Measurements from ENCODE around the gene CCDC28B. TPM values are rescaled to one million over a fixed set of nuclear protein-coding genes. Genes with fewer than 3 reads are reported as not detected.

The CCDC28B gene
- total RNA-seq, 4 donors from 2014 or later, result 16.4 to 79.0 (median 56.8) TPM

GRCh38 chr1:32179193-32179442, 21.3 kb upstream of the CCDC28B start:
- Histone ChIP-seq H3K27ac (peak overlapping the region; percentile 92 to 98 (median 94)), H3K27me3 (no peaks in the 10 kb centered on the region), H3K36me3 (peaks cover 0 to 31% of the 10 kb centered on the region in 2 donors), H3K9me3 (no peaks in the 10 kb centered on the region), H3K4me1 (peaks cover 28 to 35% of the 10 kb centered on the region in 2 donors), H3K4me3 (peak overlapping the region; percentile 69 to 84 (median 76))
- in situ Hi-C loops (cut with MboI; ENCODE audit: low sequenced_read_pairs in 4 of 4) (no loop called here), intact Hi-C loops (cut with DNase I; ENCODE audit: low total_unique reads) (loop anchor here (2.0 to 5.0 kb wide), 2 partner anchors 22 to 72 kb away; partner anchors contain the start of genes CCDC28B and KPNA6)
- DNase-seq (no peak), ATAC-seq (peak; percentile 8 to 40)
- no peak for TF ChIP-seq POLR2A (IDR thresholded peaks at IDR 0.05)
- TF ChIP-seq, protein P1, sequence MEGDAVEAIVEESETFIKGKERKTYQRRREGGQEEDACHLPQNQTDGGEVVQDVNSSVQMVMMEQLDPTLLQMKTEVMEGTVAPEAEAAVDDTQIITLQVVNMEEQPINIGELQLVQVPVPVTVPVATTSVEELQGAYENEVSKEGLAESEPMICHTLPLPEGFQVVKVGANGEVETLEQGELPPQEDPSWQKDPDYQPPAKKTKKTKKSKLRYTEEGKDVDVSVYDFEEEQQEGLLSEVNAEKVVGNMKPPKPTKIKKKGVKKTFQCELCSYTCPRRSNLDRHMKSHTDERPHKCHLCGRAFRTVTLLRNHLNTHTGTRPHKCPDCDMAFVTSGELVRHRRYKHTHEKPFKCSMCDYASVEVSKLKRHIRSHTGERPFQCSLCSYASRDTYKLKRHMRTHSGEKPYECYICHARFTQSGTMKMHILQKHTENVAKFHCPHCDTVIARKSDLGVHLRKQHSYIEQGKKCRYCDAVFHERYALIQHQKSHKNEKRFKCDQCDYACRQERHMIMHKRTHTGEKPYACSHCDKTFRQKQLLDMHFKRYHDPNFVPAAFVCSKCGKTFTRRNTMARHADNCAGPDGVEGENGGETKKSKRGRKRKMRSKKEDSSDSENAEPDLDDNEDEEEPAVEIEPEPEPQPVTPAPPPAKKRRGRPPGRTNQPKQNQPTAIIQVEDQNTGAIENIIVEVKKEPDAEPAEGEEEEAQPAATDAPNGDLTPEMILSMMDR (IDR thresholded peaks at IDR 0.05 in 4 of 5, conservative IDR thresholded peaks at IDR 0.05 in 1 of 5), result no peak

DNA sequence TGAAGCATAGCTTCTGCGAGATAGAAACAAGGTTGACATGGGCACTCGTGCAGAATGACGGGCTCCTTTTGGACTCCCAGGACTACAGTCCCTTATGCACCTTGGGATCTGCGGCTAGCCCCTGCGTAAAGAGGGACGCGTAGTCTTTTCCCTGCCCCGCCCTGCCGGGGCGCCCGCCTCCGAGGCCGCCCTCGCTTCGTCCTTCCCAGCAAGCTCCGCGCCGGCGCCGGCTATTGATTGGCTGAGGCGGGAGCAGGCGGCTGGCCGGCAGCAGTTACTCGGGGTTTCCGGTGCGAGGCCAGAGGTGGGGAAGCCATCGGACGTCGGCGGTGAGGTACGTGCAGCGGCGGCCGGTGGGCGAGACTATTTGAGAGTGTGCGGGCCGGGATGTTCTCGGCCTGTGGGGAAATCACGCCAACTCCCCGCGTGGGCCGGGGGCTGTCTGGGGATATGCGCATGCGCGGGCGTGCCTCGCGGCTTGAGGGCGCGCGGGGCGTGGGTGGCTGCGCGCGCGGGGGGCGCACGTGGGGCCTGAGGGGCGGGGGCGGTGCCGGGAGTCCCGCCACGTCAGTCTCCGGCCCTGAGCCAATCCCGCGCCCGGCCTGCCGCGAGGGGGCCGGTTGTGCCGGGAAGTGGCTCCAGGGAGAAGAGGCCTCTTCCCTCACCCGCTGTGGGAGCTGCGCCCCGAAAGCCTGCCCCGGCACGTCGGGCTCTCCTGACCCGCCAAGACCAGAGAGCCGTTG, 20.8 kb upstream of the CCDC28B start, which contains the start of gene TXLNA:
TSS of gene TXLNA (plus strand) at position 233 of the 743 bp plus-strand sequence. CDS start 671 bp downstream, outside the sequence.
- Histone ChIP-seq H3K27ac (peak within 1 kb of the TSS; percentile 92 to 98 (median 94)), H3K9me3 (no peaks in the 10 kb centered on the region), H3K4me3 (peak within 1 kb of the TSS; percentile 69 to 84 (median 76)), H3K4me1 (peaks cover 33 to 40% of the 10 kb centered on the region in 2 donors), H3K36me3 (peaks cover 0 to 33% of the 10 kb centered on the region in 2 donors), H3K27me3 (no peaks in the 10 kb centered on the region)
- in situ Hi-C loops (cut with MboI; ENCODE audit: low sequenced_read_pairs in 4 of 4), result no loop called here
- ATAC-seq (peak; percentile 88 to 91), DNase-seq (peak; percentile 90 to 92)
- TF ChIP-seq POLR2A (IDR thresholded peaks at IDR 0.05), result peak; percentile 72 to 75
- TF ChIP-seq, protein P1 (IDR thresholded peaks at IDR 0.05 in 4 of 5, conservative IDR thresholded peaks at IDR 0.05 in 1 of 5), result peak in 2 of 5 experiments; percentile 15 to 39
- intact Hi-C loops (cut with DNase I; ENCODE audit: low total_unique reads), result loop anchor here (2.0 to 5.0 kb wide), 2 partner anchors 21 to 72 kb away; partner anchors contain the start of genes CCDC28B and KPNA6

DNA sequence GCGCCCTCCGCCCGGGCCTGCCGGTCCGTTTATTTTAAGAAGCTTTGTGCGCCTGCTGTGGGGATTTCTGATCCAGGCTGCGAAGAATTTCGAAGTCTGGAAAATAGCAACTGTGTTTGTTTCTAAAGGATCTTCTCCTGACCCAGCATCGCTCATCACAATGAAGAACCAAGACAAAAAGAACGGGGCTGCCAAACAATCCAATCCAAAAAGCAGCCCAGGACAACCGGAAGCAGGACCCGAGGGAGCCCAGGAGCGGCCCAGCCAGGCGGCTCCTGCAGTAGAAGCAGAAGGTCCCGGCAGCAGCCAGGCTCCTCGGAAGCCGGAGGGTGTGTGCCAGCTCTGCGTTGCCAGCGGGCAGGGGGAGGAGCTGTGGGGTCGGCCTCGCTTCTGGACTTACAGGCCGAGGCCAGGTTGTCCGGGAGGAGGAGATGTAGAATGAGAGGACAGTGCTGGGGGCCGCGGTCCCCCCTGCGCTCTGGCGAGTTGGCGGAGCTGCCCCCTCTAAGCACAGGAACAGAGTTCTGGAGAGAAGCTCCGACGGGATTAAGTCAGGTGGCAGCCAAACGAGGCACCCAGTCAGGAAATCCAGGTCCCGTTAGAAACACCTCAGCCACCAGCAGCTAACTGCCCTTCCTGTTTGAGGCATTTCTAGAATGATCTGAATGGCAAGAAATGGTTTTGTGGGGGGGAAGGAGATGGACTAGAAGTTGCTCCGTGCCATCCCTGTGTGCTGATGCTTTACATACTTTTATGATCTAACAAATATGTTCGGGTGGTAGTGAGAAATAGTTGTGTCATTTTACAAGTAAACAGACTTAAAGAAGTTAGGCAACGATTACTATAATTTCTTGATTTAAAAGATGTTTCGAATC, 20.0 kb upstream of the CCDC28B start:
- Histone ChIP-seq H3K27ac (peak overlapping the region; percentile 92 to 98 (median 94)), H3K27me3 (no peaks in the 10 kb centered on the region), H3K4me3 (peak overlapping the region; percentile 69 to 84 (median 76)), H3K36me3 (peaks cover 0 to 34% of the 10 kb centered on the region in 2 donors), H3K4me1 (peaks cover 38 to 47% of the 10 kb centered on the region in 2 donors), H3K9me3 (no peaks in the 10 kb centered on the region)
- peak in 1 of 2 donors; percentile 31 for ATAC-seq
- intact Hi-C loops (cut with DNase I; ENCODE audit: low total_unique reads) (no loop called here), in situ Hi-C loops (cut with MboI; ENCODE audit: low sequenced_read_pairs in 4 of 4) (no loop called here)
- peak in 1 of 2 donors; percentile 49 for DNase-seq
- TF ChIP-seq, protein P1 (IDR thresholded peaks at IDR 0.05 in 4 of 5, conservative IDR thresholded peaks at IDR 0.05 in 1 of 5), result no peak
- TF ChIP-seq POLR2A (IDR thresholded peaks at IDR 0.05), result no peak

DNA sequence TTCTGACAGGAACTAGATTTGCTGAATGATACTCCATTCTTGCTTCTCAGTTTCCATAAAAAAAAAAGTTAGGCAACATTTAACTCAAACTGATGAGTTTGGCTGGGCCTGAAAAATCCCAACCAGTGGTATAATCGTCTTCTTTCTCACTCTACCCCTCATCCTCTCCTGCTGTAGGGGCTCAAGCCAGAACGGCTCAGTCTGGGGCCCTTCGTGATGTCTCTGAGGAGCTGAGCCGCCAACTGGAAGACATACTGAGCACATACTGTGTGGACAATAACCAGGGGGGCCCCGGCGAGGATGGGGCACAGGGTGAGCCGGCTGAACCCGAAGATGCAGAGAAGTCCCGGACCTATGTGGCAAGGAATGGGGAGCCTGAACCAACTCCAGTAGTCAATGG, 19.3 kb upstream of the CCDC28B start:
- ATAC-seq, result no peak
- peak overlapping the region; percentile 92 to 98 (median 94) for H3K27ac ChIP-seq
- H3K4me1 ChIP-seq, result peaks cover 38 to 47% of the 10 kb centered on the region in 2 donors
- H3K27me3 ChIP-seq, result no peaks in the 10 kb centered on the region
- H3K36me3 ChIP-seq, result peaks cover 0 to 34% of the 10 kb centered on the region in 2 donors
- in situ Hi-C loops (cut with MboI; ENCODE audit: low sequenced_read_pairs in 4 of 4), result no loop called here
- TF ChIP-seq POLR2A (IDR thresholded peaks at IDR 0.05), result no peak
- TF ChIP-seq, protein P1 (IDR thresholded peaks at IDR 0.05 in 4 of 5, conservative IDR thresholded peaks at IDR 0.05 in 1 of 5), result no peak
- H3K4me3 ChIP-seq, result peak overlapping the region; percentile 69 to 84 (median 76)
- DNase-seq, result peak in 1 of 2 donors; percentile 9
- H3K9me3 ChIP-seq, result no peaks in the 10 kb centered on the region
- intact Hi-C loops (cut with DNase I; ENCODE audit: low total_unique reads), result no loop called here
